ENCODE results near the gene IL12RB1. TPM values are rescaled to one million over a fixed set of nuclear protein-coding genes. Genes with fewer than 3 reads are reported as not detected.
A peak's percentile ranks its signal among the peaks of the same experiment; 100 is the strongest.

Gene IL12RB1
- total and polyA plus RNA-seq, 2 of the 13 experiments (the other 11 are each of a cell fraction or from before 2014, with no cell fraction given) = 0.03 to 0.04 TPM

- TF ChIP-seq, protein P1, sequence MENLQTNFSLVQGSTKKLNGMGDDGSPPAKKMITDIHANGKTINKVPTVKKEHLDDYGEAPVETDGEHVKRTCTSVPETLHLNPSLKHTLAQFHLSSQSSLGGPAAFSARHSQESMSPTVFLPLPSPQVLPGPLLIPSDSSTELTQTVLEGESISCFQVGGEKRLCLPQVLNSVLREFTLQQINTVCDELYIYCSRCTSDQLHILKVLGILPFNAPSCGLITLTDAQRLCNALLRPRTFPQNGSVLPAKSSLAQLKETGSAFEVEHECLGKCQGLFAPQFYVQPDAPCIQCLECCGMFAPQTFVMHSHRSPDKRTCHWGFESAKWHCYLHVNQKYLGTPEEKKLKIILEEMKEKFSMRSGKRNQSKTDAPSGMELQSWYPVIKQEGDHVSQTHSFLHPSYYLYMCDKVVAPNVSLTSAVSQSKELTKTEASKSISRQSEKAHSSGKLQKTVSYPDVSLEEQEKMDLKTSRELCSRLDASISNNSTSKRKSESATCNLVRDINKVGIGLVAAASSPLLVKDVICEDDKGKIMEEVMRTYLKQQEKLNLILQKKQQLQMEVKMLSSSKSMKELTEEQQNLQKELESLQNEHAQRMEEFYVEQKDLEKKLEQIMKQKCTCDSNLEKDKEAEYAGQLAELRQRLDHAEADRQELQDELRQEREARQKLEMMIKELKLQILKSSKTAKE (CRISPR knock-in tag; IDR thresholded peaks at IDR 0.05; ENCODE audit: borderline replicate concordance) = 0 out of 2 replicates have a peak, but pooled peaks have one; percentile 4
- TF ChIP-seq, protein P2, sequence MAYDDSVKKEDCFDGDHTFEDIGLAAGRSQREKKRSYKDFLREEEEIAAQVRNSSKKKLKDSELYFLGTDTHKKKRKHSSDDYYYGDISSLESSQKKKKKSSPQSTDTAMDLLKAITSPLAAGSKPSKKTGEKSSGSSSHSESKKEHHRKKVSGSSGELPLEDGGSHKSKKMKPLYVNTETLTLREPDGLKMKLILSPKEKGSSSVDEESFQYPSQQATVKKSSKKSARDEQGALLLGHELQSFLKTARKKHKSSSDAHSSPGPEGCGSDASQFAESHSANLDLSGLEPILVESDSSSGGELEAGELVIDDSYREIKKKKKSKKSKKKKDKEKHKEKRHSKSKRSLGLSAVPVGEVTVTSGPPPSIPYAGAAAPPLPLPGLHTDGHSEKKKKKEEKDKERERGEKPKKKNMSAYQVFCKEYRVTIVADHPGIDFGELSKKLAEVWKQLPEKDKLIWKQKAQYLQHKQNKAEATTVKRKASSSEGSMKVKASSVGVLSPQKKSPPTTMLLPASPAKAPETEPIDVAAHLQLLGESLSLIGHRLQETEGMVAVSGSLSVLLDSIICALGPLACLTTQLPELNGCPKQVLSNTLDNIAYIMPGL (CRISPR knock-in tag; IDR thresholded peaks at IDR 0.05; ENCODE audit: borderline replicate concordance in 1 of 2, low read depth in 1 of 2) = 0 out of 4 replicates have a peak, but pooled peaks of 1 of the 2 experiments have one; percentile 13
- TF ChIP-seq ZMYM2 (CRISPR knock-in tag; IDR thresholded peaks at IDR 0.05) (0 out of 2 replicates have a peak, but pooled peaks have one; percentile 32), MEIS2 (CRISPR knock-in tag; IDR thresholded peaks at IDR 0.05) (0 out of 2 replicates have a peak, but pooled peaks have one; percentile 5), MXD4 (CRISPR knock-in tag; IDR thresholded peaks at IDR 0.05) (no peak), ATF7-NPFF (CRISPR knock-in tag; IDR thresholded peaks at IDR 0.05; ENCODE audit: low read depth) (no peak)
These were observed 18.0 kb upstream of the IL12RB1 start (continued) for GRCh38 chr19:18104793-18105131.

GRCh38 chr19:18102916-18103542, 16.3 kb upstream of the IL12RB1 start:
- DNase-seq (ENCODE audit: low spot score) (no peak), FAIRE-seq (no peak), ATAC-seq (no peak)
- H3K27me3 ChIP-seq (ENCODE audit: control insufficient read depth in 1 of 2, insufficient read depth in 2 of 2, low read length in 2 of 2) = peaks cover 2 to 10% of the 10 kb centered on the region in 2 experiments; a peak in 3 of 5 replicates
- no peaks in the 10 kb centered on the region for H4K20me1 ChIP-seq (ENCODE audit: insufficient read depth, low read length)
- H3K79me2 ChIP-seq (ENCODE audit: insufficient read depth, low read length) = no peaks in the 10 kb centered on the region
- no peak overlapping the region for H2AFZ ChIP-seq (ENCODE audit: low read length)
- no peaks in the 10 kb centered on the region for H3K9me3 ChIP-seq (ENCODE audit: low read length)
- WGBS (ENCODE audit: low lambda C conversion rate) = 75% methylated on average over 15 of the region's 15 CpGs
- ChIA-PET CTCF (ENCODE audit: low intra/inter-chr PET ratio, low total read pairs) (no interaction called here), POLR2A (no interaction called here)
- no peak overlapping the region for H3K4me3 ChIP-seq (replicated peaks in 1 of 3; ENCODE audit: insufficient read depth in 1 of 3, low read depth in 2 of 3, low read length in 3 of 3)
- H3K27ac ChIP-seq (ENCODE audit: extremely low read length, insufficient read depth, low read length) = no peak overlapping the region
- H3K4me1 ChIP-seq (ENCODE audit: insufficient read depth, low read length) = peaks cover 64% of the 10 kb centered on the region
- H3K36me3 ChIP-seq (replicated peaks in 1 of 2; ENCODE audit: control insufficient read depth in 1 of 2, insufficient read depth in 2 of 2, low read length in 2 of 2) = no peaks in the 10 kb centered on the region
- intact Hi-C loops (cut with micrococcal nuclease; ENCODE audit: unreplicated experiment) = no loop called here
- no peak overlapping the region for H3K4me2 ChIP-seq (ENCODE audit: low read depth, low read length)
- no peak overlapping the region for H3K9ac ChIP-seq (ENCODE audit: insufficient read depth, low read depth, low read length)
- in situ Hi-C loops (cut with HindIII; ENCODE audit: extremely low pct_ligation_motif_present, low pct_unique_long_range_greater_than_20kb) = no loop called here
- no peak for TF ChIP-seq KLF11 (CRISPR knock-in tag; IDR thresholded peaks at IDR 0.05)
- TF ChIP-seq ZNF770 (CRISPR knock-in tag; IDR thresholded peaks at IDR 0.05) = peak; percentile 62; the same call in 1 of the 2 replicates
- no TSS peak for BruUV-seq (replicated peaks)
